HEK293 (cell line): Measurements from ENCODE around the gene HOXA6.
A peak's percentile ranks its signal among the peaks of the same experiment; 100 is the strongest.

Source experiments
- GFI1B ChIP-seq: fragments of 450-650 bp; formaldehyde crosslinking; IDR thresholded peaks from 2 replicates; pipeline ENCODE4 v1.5.1; 2016; ENCODE audit warnings: missing biosample characterization, missing genetic modification characterization
- HOXA7 ChIP-seq: sonication (generic); formaldehyde crosslinking; IDR thresholded peaks from 2 replicates; pipeline ENCODE4 v1.8.1; 2022; ENCODE audit warnings: missing genetic modification reagents, borderline replicate concordance
- KLF8 ChIP-seq: fragments of 450-650 bp; formaldehyde crosslinking; IDR thresholded peaks from 2 replicates; pipeline ENCODE4 v1.5.1; 2016; ENCODE audit warnings: missing biosample characterization, missing genetic modification characterization
- ZFP69B ChIP-seq: fragments of 450-650 bp; formaldehyde crosslinking; IDR thresholded peaks from 2 replicates; pipeline ENCODE4 v1.5.1; 2016; ENCODE audit warnings: missing biosample characterization, missing genetic modification characterization
- ZNF175 ChIP-seq: fragments of 450-650 bp; formaldehyde crosslinking; IDR thresholded peaks from 2 replicates; pipeline ENCODE4 v1.5.1; 2016; ENCODE audit warnings: missing biosample characterization, missing genetic modification characterization
- ZNF18 ChIP-seq: fragments of 450-650 bp; formaldehyde crosslinking; IDR thresholded peaks from 2 replicates; pipeline ENCODE4 v1.5.1; 2016; ENCODE audit warnings: missing biosample characterization, missing genetic modification characterization
- ZNF184 ChIP-seq: fragments of 450-650 bp; IDR thresholded peaks from 2 replicates; pipeline ENCODE4 v1.5.1; 2018; ENCODE audit warnings: missing biosample characterization, mild to moderate bottlenecking, missing genetic modification characterization
- ZNF248 ChIP-seq: fragments of 450-650 bp; formaldehyde crosslinking; IDR thresholded peaks from 2 replicates; pipeline ENCODE4 v1.5.1; 2017; ENCODE audit warnings: missing biosample characterization, missing genetic modification characterization
- ZNF280C ChIP-seq: fragments of 450-650 bp; formaldehyde crosslinking; IDR thresholded peaks from 2 replicates; pipeline ENCODE4 v1.5.1; 2016; ENCODE audit warnings: missing biosample characterization, missing genetic modification characterization
- ZNF398 ChIP-seq: fragments of 450-650 bp; formaldehyde crosslinking; IDR thresholded peaks from 2 replicates; pipeline ENCODE4 v1.5.1; 2017; ENCODE audit warnings: missing biosample characterization, missing genetic modification characterization
- ZNF433 ChIP-seq: fragments of 450-650 bp; formaldehyde crosslinking; IDR thresholded peaks from 2 replicates; pipeline ENCODE4 v1.5.1; 2016; ENCODE audit warnings: missing biosample characterization, missing genetic modification characterization, low read depth
- ZNF513 ChIP-seq: fragments of 450-650 bp; IDR thresholded peaks from 2 replicates; pipeline ENCODE4 v1.5.1; 2018; ENCODE audit warnings: missing biosample characterization, missing genetic modification characterization
- ZNF544 ChIP-seq: fragments of 450-650 bp; formaldehyde crosslinking; IDR thresholded peaks from 2 replicates; pipeline ENCODE4 v1.5.0; 2017; ENCODE audit warnings: missing biosample characterization, missing genetic modification characterization
- ZNF571 ChIP-seq: fragments of 450-650 bp; formaldehyde crosslinking; IDR thresholded peaks from 2 replicates; pipeline ENCODE4 v1.5.0; 2017; ENCODE audit warnings: missing biosample characterization, missing genetic modification characterization
- ZNF621 ChIP-seq: fragments of 450-650 bp; formaldehyde crosslinking; IDR thresholded peaks from 2 replicates; pipeline ENCODE4 v1.5.1; 2017; ENCODE audit warnings: missing biosample characterization, missing genetic modification characterization
- ZNF785 ChIP-seq: fragments of 450-650 bp; formaldehyde crosslinking; IDR thresholded peaks from 2 replicates; pipeline ENCODE4 v1.5.1; 2016; ENCODE audit warnings: missing biosample characterization, missing genetic modification characterization
- ZNF791 ChIP-seq: fragments of 450-650 bp; formaldehyde crosslinking; IDR thresholded peaks from 2 replicates; pipeline ENCODE4 v1.5.1; 2016; ENCODE audit warnings: missing biosample characterization, missing genetic modification characterization
- ZSCAN5A ChIP-seq: fragments of 450-650 bp; formaldehyde crosslinking; IDR thresholded peaks from 2 replicates; pipeline ENCODE4 v1.5.1; 2016; ENCODE audit warnings: missing biosample characterization, missing genetic modification characterization
- ZXDB ChIP-seq: fragments of 450-650 bp; formaldehyde crosslinking; IDR thresholded peaks from 2 replicates; pipeline ENCODE4 v1.5.1; 2016; ENCODE audit warnings: missing biosample characterization, missing genetic modification characterization
- TF ChIP-seq, protein P1 (sequence below): fragments of 450-650 bp; formaldehyde crosslinking; IDR thresholded peaks from 2 replicates; pipeline ENCODE4 v1.5.1; 2016; ENCODE audit warnings: missing biosample characterization, missing genetic modification characterization
- TF ChIP-seq, protein P2 (sequence below): fragments of 450-650 bp; formaldehyde crosslinking; IDR thresholded peaks from 2 replicates; pipeline ENCODE4 v1.5.1; 2016; ENCODE audit warnings: missing biosample characterization, missing genetic modification characterization
- TF ChIP-seq, protein P3 (sequence below): fragments of 450-650 bp; formaldehyde crosslinking; IDR thresholded peaks from 2 replicates; pipeline ENCODE4 v1.5.1; 2017; ENCODE audit warnings: missing biosample characterization, missing genetic modification characterization
- TF ChIP-seq, protein P4 (sequence below): fragments of 450-650 bp; formaldehyde crosslinking; IDR thresholded peaks from 2 replicates; pipeline ENCODE4 v1.5.1; 2016; ENCODE audit warnings: missing biosample characterization, missing genetic modification characterization, borderline replicate concordance

HOXA6 gene

GRCh38 chr7:27189295-27189996 lies 41.9 kb upstream of the HOXA6 start (continued):
- TF ChIP-seq ZNF398 (tag by site-specific recombination) (no peak), ZNF513 (tag by site-specific recombination) (no peak), ZNF184 (tag by site-specific recombination) (no peak), ZNF248 (tag by site-specific recombination) (no peak), ZNF544 (tag by site-specific recombination) (no peak), GFI1B (0 out of 2 replicates have a peak, but pooled peaks have one; percentile 6), ZNF571 (tag by site-specific recombination) (no peak), ZNF785 (tag by site-specific recombination) (no peak), ZNF621 (tag by site-specific recombination) (no peak), ZSCAN5A (tag by site-specific recombination) (no peak), ZNF280C (tag by site-specific recombination) (no peak), HOXA7 (no peak), ZNF433 (no peak), ZNF791 (tag by site-specific recombination) (no peak), ZFP69B (tag by site-specific recombination) (no peak), ZNF18 (tag by site-specific recombination) (no peak), KLF8 (no peak; the same call in 1 of the 2 replicates), ZNF175 (tag by site-specific recombination) (no peak), ZXDB (0 out of 2 replicates have a peak, but pooled peaks have one; percentile 13)
- TF ChIP-seq, protein P1, sequence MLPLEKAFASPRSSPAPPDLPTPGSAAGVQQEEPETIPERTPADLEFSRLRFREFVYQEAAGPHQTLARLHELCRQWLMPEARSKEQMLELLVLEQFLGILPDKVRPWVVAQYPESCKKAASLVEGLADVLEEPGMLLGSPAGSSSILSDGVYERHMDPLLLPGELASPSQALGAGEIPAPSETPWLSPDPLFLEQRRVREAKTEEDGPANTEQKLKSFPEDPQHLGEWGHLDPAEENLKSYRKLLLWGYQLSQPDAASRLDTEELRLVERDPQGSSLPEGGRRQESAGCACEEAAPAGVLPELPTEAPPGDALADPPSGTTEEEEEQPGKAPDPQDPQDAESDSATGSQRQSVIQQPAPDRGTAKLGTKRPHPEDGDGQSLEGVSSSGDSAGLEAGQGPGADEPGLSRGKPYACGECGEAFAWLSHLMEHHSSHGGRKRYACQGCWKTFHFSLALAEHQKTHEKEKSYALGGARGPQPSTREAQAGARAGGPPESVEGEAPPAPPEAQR = no peak
- TF ChIP-seq, protein P2, sequence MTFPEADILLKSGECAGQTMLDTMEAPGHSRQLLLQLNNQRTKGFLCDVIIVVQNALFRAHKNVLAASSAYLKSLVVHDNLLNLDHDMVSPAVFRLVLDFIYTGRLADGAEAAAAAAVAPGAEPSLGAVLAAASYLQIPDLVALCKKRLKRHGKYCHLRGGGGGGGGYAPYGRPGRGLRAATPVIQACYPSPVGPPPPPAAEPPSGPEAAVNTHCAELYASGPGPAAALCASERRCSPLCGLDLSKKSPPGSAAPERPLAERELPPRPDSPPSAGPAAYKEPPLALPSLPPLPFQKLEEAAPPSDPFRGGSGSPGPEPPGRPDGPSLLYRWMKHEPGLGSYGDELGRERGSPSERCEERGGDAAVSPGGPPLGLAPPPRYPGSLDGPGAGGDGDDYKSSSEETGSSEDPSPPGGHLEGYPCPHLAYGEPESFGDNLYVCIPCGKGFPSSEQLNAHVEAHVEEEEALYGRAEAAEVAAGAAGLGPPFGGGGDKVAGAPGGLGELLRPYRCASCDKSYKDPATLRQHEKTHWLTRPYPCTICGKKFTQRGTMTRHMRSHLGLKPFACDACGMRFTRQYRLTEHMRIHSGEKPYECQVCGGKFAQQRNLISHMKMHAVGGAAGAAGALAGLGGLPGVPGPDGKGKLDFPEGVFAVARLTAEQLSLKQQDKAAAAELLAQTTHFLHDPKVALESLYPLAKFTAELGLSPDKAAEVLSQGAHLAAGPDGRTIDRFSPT (tag by site-specific recombination) = peak; percentile 51; the same call in 1 of the 2 replicates
- TF ChIP-seq, protein P3, sequence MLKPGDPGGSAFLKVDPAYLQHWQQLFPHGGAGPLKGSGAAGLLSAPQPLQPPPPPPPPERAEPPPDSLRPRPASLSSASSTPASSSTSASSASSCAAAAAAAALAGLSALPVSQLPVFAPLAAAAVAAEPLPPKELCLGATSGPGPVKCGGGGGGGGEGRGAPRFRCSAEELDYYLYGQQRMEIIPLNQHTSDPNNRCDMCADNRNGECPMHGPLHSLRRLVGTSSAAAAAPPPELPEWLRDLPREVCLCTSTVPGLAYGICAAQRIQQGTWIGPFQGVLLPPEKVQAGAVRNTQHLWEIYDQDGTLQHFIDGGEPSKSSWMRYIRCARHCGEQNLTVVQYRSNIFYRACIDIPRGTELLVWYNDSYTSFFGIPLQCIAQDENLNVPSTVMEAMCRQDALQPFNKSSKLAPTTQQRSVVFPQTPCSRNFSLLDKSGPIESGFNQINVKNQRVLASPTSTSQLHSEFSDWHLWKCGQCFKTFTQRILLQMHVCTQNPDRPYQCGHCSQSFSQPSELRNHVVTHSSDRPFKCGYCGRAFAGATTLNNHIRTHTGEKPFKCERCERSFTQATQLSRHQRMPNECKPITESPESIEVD (tag by site-specific recombination) = no peak
- TF ChIP-seq, protein P4, sequence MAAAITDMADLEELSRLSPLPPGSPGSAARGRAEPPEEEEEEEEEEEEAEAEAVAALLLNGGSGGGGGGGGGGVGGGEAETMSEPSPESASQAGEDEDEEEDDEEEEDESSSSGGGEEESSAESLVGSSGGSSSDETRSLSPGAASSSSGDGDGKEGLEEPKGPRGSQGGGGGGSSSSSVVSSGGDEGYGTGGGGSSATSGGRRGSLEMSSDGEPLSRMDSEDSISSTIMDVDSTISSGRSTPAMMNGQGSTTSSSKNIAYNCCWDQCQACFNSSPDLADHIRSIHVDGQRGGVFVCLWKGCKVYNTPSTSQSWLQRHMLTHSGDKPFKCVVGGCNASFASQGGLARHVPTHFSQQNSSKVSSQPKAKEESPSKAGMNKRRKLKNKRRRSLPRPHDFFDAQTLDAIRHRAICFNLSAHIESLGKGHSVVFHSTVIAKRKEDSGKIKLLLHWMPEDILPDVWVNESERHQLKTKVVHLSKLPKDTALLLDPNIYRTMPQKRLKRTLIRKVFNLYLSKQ = no peak
